GM21390 (cell line): ENCODE measurements around the gene ZBED3.

Experiments
- ATAC-seq: cut with Tn5 transposase; IDR thresholded peaks from one replicate; pipeline ENCODE4 v1.9.1; 2021; ENCODE audit not compliant: unreplicated experiment

ZBED3 gene

DNA sequence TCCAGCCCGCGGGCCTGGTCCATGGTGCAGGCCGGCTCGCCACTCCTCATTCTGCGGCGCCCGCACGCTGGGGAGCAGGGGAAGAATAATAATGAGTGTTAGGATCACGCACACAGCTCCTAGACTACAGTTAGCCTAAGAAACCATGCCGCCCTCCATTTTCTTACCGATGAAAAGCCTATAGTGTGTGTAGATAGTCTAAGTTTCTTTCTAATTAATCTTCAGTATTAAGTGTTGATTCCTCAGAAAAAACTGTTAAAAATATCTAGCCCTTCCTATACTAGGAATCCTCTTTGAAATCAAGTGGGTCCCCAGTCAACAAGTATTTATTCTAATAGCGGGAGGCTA lies 9.3 kb downstream of the ZBED3 start:
- peak; percentile 2 for ATAC-seq

DNA sequence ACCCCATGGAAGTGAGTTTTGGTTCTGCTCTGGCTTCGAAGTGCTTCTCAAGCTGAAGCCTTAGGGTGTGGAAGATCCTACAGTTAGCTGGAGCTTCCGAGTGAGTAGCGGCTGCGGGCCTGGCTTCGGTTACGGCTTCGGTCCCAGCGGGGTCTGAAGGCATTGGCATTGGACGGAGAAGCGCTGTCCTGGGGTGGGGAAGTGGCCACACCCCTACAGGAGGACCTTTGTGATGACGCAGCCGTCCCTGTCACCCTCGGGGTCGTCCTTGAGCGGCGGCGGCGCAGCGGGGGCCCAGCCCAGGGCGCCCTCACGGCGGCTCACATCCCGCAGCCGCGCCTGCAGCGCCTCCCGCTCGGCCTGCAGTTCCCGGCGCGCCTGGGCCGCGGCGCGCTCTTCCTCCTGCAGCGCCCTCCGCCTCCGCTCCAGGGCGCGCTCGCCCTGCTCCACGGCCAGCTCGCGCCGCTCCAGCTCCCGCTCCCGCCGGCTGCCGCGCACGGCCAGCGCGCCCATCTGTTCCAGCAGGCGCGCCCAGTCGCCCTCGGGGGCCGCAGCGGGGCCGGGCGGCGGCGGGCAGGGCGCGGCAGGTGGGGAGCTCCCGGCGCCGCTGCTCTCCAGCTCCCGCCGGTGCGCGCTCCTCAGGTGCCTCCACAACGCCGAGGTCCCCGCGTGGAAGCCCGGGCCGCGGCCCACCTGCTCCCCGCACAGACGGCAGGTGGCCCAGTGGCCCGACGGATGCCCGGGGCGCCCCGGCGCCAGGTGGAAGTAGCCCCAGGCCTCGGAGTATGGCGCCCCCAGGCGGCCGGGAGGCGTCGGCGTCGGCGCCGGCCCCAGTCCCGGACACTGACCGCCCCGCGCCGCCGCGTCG lies 9.9 kb downstream of the ZBED3 start:
- peak; percentile 89 for ATAC-seq

- ATAC-seq = no peak
Measured at GRCh38 chr5:77074745-77075144, 12.3 kb downstream of the ZBED3 start.

DNA sequence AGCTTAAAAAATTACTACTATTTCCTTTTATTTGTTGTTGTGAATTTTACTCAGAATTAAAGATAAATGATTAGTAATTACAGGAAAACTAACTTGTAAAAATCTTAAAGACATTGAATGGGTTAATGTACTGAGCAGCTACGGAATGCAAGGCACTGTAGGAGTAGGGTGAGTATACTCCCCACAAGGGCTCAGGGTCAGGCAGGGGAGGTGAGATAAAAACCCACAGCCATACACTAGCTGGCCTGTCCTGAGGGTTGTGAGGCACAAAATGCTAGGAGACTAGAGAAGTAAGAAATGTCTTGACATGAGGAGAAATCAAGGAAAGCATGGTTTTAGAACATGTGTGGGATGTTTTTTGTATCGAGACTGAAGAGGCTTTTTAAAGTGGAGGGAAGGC lies 13.4 kb downstream of the ZBED3 start:
- ATAC-seq = no peak

DNA sequence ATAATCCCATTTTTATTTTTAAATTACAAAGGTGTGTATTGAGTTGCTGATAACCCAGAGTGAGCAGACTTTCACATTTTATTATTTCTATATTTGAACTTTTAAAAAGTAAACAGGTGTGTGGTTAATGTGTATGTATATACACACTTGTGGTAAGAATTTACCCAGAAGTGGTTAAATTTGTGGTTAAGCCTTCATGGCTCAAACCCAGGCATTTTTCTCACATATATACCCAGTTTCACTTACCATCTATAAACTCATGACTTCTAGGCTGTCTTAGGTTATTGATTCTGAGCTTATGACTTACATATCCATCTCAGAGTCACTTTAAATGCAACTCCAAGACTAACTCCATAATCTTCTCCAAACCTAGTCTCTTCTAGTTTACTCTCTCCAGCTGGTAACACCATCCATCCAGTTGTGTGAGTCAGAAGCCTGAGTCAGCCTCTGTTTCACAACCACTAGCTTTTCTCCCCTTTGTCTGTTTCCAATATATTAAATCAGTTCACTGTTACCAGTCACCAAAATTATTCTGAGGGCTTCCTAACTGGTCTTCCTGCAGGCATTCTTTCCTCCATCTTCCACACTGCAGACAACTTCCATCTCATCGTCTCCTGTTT lies 20.2 kb downstream of the ZBED3 start:
- ATAC-seq = peak; percentile 56

GRCh38 chr5:77066184-77066583 lies 20.9 kb downstream of the ZBED3 start:
- peak; percentile 42 for ATAC-seq

- no peak for ATAC-seq
Measured at GRCh38 chr5:77065256-77065655, 21.8 kb downstream of the ZBED3 start.

- no peak for ATAC-seq
Measured at GRCh38 chr5:77064040-77064439, 23.0 kb downstream of the ZBED3 start.

GRCh38 chr5:77046416-77047073 lies 40.5 kb downstream of the ZBED3 start:
- peak; percentile 74 for ATAC-seq

DNA sequence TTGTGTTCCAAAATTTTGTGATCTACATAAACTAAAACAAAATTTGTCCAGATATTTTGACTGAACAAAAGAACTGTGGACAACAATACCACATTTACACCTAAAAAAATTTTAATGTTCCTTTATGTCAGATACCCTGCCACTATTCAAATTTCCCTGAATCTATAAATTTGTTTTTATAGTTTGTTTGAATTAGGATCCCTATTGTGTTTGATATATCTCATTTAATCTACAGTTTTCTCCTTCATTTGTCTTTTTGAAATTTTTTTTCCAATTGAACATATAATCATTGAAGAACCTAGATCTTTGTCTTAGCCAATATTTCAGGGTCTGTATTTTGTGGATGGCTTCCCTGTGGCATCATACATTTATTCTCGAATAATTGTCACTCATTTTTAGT lies 51.1 kb downstream of the ZBED3 start:
- ATAC-seq = no peak

DNA sequence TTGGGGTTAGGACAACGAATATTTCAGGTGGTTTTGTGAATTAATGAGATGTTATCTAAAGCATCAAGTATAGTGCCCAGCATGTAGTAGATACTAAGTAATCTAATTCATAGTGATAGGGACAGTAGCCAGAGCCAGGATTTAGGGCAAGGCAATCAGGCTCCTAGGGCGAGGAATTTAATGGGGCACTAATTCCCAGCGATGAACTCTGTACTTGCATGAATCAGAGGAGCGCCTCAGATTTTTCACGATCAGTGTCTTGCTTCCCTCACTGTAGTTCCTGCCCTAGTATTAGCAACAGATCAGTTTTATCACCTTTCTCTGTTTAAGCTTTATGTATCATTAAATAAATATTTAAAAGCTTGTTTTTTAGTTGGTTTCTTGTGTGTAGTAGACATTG lies 53.7 kb downstream of the ZBED3 start:
- ATAC-seq = no peak

- ATAC-seq = no peak
Measured at GRCh38 chr5:77032635-77033034, 54.5 kb downstream of the ZBED3 start.

GRCh38 chr5:77031891-77032290 lies 55.2 kb downstream of the ZBED3 start:
- ATAC-seq = no peak

GRCh38 chr5:77030097-77031071 lies 56.7 kb downstream of the ZBED3 start, which contains the start of gene AGGF1:
Gene AGGF1, plus strand, starts transcription at chr5:77030404. Its CDS starts 363 bp downstream, at chr5:77030767.
- peak; percentile 96 for ATAC-seq

DNA sequence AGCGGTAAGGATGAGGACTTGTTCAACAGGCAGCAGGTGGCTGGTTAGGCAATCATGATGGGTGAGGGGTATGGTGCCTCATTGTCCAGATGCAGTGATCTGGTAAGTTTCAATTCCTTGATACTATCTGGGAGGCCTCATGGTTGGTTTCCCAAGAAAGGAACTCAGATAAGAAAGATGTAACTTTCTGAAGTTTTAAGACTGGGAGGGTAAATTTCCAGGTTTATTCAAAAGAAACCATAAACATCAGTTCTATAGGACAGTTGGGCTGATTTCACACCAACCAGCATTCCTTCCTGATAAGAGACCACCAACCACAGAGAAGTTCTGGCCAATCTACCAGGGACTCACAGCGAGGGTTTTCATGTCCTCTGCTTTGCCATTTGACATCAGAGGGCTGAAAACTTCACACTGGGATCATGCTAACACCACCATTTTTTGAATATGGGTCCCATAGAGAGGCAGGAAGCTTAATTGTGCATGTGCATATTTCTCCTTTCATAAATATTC lies 57.7 kb downstream of the ZBED3 start:
- ATAC-seq = no peak

DNA sequence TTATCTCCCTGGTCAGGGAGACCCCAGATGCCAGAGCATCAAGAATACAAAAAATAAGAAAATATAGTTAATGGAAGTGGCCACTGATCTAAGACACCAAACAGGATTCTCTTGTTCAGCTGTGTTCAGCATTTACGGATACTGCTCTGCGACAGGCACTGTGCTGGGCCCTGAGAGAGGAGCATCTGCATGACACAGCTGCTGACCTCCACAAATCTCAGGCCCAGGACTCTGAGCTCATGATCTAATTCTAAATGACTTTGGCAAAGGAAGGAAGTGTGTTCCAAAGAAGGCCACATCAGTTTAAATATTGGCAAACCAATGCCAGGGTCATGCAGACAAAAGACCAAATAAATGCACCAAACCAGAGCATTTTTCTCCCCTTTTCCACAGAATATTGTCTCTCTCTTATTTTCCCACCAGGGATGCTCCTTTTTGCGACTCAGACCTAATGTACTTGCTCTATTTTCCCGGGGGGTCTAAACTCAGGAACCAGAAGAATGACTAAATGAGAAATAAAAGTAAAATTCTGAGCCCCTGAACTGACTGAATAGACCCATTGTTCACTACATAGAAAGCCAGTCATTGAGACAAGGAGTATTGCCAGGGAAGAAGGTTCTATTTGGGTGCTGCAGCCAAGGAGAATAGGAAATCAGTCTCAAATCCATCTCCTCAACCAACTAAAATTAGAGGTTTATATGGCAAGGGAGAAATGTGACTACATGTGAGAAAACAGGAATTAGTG lies 58.3 kb downstream of the ZBED3 start:
- no peak for ATAC-seq

- no peak for ATAC-seq
Measured at GRCh38 chr5:77024490-77024889, 62.6 kb downstream of the ZBED3 start.

DNA sequence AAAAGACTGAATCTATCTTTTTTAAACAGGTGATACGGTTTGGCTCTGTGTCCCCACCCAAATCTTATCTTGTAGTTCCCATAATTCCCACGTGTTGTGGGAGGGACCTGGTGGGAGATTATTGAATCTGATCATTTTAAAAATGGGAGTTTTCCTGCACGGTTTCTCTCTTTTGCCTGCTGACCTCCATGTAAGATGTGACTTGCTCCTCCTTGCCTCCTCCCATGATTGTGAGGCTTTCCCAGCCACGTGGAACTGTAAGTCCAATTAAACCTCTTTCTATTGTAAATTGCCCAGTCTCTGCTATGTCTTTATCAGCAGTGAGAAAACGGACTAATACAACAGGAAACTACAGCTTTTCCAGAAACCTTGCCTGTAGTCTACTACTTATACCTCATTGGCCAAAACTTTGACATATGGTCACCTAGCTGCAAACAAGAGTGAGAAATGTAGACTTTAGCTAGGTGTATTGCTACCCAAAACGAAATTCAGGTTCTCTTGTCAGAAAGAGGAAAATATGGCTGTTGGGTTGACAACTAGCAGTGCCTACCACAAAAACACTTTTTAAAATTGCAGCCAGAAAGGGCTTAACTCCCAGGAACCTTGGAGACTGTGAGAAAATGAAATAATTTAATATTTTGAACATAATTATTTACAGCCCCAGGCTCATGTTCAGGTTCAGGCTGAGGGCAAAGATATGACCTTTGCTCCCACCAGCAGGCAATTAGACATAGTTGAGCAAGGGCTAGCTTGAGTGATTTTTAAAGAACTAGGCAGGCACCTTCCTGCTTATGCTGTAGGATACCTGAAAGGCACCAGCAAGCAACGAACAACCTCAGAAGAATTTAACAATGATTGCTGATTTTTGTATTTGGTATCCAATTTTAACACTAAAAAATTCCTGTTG lies 64.3 kb downstream of the ZBED3 start:
- ATAC-seq = no peak
